ENCODE measurements around the gene LETMD1.
"Not testable (repeated sequence)": the region's sequence is repeated elsewhere in the genome, so short reads cannot be mapped to it uniquely, and the experiment has no call there.

LETMD1 gene

DNA sequence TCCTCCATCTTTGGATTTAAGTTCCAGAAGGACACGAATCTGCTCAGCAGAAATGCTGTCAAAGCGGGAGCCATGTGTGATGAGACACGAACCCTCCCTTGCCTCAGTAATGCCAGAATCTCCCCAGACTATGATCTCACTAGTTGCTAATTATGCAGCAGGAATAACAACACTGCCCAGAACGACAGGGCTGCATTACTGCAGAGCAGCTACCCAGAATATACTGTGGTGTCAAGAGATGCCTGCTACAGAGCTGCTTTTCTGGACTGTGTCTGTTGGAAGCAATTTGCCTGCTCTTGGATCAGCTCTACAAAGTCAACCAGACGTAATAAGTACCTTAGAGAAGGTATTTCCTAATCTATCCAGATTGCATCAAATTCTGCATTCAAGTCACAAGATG, 29.8 kb downstream of the LETMD1 start:
- DNase-seq (ENCODE audit: low read depth), result no peak

DNA sequence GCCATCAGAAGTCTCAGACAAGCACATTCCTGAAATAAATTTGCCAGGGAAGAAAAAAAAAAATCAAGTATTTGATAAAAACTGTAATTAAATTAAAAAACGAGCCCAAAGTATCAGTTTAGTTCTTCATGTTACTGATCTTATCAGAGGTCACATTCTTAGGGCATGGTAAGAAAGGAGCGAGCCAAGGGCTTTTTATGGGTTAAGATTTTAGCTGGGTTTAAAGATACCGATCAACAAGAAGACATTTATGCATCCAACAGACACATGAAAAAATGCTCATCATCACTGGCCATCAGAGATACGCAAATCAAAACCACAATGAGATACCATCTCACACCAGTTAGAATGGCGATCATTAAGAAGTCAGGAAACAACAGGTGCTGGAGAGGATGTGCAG, 30.2 kb downstream of the LETMD1 start:
- DNase-seq (ENCODE audit: low read depth), result not testable (repeated sequence)

DNA sequence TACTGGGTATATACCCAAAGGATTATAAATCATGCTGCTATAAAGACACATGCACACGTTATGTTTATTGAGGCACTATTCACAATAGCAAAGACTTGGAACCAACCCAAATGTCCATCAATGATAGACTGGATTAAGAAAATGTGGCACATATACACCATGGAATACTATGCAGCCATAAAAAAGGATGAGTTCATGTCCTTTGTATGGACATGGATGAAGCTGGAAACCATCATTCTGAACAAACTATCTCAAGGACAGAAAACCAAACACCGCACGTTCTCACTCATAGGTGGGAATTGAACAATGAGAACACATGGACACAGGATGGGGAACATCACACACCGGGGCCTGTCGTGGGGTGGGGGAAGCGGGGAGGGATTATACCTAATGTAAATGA, 30.7 kb downstream of the LETMD1 start:
- not testable (repeated sequence) for DNase-seq (ENCODE audit: low read depth)

DNA sequence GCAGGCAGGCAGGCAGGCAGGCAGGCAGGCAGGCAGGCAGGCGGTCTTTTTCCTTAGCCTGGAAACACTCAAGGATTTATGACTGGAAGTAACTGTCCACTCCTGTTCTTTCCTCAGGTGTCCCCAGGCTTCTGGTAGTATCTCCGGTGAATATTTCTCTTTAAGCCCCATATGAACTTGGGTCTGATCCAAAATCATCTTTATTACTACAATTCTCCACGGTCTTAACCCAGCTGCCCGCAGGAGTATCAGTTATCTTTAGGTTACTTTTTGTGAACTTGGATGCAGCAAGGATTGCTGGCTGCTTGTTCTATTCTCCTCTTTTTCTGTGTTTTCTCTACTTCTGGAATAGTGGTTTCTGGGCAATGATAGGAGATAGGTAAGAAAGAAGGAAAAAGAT, 32.0 kb downstream of the LETMD1 start:
- no peak for DNase-seq (ENCODE audit: low read depth)

DNA sequence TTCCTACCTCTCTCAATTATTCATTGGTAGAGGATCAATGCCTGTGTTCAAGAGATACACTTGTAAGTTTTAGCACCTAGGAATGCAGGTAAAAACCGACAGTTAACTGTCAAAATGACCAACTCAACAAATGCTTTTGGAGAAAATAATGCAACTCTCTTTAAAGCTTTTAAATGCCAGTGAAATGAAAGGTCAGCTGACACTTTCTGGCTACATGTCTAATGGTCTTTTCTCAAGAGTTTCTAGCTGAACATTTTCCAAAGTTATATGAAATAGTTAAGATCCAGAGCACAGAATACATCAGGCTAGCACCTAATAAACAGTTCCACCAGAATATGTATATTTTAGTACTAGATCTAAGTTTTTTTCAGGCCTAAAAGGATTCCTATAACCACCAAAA, 33.3 kb downstream of the LETMD1 start:
- DNase-seq (ENCODE audit: low read depth), result no peak

DNA sequence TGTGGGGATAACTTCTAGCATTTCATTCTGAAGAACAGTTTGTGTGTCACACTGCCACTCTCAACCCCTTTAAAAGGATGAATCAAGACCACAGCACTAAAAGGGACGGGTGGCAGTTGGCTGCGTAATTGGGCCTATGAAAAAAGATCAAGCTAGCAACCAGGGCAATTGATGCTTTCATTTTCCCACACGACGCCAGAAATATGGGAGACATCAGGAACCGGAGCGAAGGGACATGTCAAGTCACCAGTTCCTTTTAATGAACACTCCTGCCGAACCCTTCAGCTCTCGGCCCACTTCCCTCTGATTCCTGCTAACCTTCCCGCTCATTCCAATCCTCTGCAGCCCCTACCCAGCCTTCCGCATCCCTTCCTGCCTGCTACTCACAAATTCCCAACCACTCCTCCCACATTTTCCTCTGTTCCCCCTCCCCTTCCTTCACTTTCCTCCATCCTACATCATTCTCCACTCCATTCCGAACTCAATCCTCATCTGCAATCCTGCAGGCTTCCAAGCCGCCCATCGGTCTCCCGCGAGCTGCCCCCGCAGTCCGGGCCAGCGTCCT, 34.5 kb downstream of the LETMD1 start:
- no peak for DNase-seq (ENCODE audit: low read depth)

DNA sequence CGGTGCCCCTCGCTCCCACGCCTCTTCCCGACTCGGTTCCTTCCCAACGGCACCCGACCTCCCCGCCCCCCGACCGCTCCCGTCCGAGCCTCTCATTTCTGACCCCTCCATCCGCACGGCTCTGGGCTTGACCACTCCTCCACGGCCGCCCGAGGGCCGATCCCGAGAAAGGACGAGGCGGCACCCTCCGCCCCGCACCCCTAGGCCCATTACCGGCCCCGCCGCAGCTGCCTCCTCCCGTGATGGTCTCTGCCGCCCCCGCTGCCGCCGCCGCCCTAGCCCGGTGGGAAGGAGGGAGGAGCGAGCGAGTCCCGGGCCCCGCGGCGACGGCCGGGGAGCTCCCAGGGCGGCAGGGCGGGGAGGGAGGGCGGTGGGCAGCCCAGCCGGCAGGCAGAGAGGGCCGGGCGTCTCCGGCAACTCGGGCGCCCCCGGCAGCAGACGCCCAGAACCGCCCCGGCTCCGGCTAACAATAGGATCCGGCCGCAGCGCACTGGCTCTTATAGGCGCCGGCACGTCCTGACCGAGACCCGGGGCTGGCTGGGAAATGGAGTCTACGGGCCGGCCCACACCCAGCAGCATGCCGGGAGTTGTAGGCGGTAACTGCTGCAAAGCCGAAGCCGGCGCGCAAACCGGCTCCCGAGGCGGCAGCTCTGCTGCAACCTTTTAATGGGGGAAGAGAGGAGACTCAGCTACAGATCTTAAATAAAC, 35.2 kb downstream of the LETMD1 start, which contains the start of gene CSRNP2:
Gene CSRNP2, minus strand, starts transcription at position 471 of the 708 bp plus-strand sequence. CDS start 7,035 bp downstream, outside the sequence.
- peak; percentile 91 for DNase-seq (ENCODE audit: low read depth)

DNA sequence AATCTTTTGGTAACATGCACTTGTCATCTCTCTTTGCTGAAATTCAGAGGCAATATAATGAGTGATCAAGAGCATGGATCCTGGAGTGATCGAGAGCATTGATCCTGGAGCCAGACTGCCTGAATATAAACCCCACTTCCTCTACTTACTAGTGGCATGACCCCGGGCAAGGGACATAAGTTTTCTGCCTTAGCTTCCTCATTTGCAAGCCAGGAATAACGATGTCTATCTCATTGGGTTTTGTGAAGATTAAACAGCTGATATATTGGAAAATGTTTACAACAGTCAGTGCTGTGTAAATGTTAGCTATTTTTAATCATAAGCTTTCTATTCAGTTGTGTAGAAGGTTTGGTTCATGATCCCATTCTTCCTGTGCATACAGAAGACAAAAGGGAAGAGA, 37.6 kb downstream of the LETMD1 start:
- DNase-seq (ENCODE audit: low read depth), result no peak

DNA sequence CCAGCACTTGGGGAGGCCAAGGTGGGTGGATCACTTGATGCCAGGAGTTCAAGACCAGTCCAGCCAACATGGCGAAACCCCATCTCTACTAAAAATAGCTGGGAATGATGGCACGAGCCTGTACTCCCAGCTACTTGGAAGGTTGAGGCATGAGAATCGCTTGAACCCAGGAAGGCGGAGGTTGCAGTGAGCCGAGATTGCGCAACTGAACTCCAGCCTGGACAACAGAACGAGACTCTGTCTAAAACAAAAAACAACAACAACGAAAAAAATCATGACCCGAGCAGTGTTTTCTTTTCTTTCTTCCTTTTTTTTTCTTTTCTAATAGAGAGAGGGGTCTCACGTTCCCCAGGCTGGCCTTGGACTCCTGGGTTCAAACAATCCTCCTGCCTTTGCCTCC, 38.8 kb downstream of the LETMD1 start:
- no peak for DNase-seq (ENCODE audit: low read depth)

DNA sequence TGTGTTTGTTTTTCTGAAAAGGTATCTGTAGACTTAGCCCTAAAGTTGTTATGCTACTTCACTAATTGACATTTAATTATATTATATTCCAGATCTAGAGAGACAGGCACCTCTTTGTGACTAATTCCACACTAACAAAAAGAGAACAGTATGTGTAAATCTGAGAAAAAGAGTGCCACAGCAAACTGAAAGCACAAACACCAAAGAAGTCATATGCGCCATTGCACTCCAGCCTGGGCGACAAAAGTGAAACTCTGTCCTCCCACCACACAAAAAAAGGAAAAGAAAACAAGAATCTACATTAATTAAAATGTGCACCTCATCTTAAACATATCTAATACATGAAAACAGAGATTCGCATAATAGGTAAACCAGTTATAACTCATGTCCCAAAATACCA, 39.7 kb downstream of the LETMD1 start:
- no peak for DNase-seq (ENCODE audit: low read depth)

DNA sequence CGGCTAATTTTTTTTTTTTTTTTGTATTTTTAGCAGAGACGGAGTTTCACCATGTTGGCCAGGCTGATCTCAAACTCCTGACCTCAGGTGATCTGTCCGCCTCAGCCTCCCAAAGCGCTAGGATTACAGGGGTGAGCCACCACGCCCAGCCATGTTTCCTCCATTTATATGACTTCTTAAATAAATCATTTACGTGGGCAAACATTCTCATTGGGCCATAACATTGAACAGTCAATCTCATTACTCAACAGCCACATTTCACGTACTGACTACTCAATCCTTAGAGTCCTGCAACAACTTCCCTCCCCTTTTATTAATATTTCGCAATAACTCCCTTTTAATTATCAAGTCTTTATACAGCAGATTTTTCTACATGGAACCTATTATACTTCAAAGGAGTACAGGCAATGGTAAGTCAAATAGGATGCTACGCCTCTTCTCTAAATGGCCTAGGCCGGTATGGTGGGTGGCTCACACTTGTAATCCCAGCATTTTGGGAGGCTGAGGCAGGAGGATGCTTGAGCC, 42.6 kb downstream of the LETMD1 start:
- DNase-seq (ENCODE audit: low read depth), result no peak

DNA sequence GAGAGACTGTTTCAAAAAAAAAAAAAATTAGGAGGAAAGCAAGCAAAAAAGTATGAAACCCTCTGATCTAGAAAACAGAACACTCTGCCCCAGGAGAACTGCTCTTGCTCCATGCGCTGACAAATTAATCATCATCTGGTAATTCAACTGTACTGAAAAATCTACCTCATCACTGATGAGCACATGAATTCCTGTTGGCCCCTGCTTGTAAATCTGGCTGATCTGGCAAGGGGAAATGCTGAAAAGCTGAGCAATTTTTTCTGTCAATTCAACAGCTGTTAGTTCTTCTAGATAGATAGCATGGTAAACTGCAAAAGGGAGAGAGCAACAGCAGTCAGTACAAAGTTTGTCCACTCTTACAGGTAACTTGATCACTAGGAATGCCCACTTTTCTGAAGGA, 50.5 kb downstream of the LETMD1 start:
- DNase-seq (ENCODE audit: low read depth), result no peak

DNA sequence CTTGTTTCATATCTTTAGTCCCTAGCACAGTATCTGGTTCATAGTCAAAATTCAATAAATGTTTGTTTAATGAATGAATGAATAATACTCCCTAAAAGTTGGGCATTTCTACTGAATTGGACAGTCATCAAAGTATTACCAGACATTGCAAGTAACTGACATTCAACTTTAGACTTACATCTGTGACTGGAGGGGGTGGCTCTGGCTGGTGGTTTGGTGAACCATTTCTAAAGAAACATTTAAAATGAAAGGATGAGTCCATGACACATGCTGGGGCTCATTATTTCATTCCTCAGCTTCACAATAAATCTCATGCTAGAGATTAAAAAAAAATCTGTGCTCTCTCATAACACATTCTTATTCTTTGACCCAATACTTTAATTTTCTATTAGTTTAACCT, 55.9 kb downstream of the LETMD1 start:
- no peak for DNase-seq (ENCODE audit: low read depth)

DNA sequence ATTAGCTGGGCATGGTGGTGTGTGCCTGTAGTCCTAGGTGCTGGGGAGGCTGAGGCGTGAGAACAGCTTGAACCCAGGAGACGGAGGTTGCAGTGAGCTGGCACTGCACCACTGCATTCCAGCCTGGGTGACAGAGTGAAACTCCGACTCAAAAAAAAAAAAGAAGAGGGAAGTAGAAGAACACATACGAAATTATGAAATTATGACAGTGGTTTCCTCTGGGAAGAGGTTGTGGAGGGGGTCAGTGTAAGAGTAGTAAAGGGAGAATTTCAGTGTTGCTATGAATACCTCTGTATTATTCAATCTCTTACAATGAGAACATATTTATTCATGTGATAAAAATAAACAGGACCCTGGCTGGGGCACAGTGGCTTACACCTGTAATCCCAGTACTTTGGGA, 60.0 kb downstream of the LETMD1 start:
- DNase-seq (ENCODE audit: low read depth), result no peak

Measured in stimulated activated CD8-positive, alpha-beta memory T cell treated with anti-CD3 and anti-CD28 coated beads, Interleukin-12 subunit alpha, Interleukin-12 subunit beta, amount 100 ng/mL, for 1 hour (primary cell).